VCaP (cell line): ENCODE results near the gene FOLH1.

Source experiments
- H3K27ac ChIP-seq: fragments of 450-650 bp; 2 replicates; pipeline ENCODE4 v1.5.1; 2017
- TF ChIP-seq, protein P1 (sequence below): fragments of 450-650 bp; conservative IDR thresholded peaks from 2 replicates; pipeline ENCODE4 v1.5.1; 2017; ENCODE audit warnings: mild to moderate bottlenecking, moderate library complexity

Gene FOLH1

DNA sequence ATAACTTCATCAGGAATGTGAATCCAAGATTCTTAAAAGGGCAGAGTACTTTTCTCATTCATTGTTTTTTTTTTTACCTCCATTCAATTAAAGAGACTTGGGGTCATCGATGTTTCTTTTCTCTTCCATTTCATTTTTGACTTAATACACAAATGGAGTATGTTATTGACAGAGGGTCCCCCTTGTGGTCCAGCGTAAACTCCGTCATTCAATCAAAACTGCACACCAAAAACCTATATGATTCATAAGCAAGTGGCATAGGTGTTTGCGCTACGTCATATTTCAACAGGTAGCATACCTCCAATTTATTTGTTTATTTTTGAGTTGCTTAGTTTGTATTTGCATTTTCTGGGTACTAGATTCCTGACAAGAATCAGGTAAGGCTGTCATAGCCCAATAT is 12.7 kb upstream of the FOLH1 start:
- H3K27ac ChIP-seq: no peak overlapping the region
- TF ChIP-seq, protein P1, sequence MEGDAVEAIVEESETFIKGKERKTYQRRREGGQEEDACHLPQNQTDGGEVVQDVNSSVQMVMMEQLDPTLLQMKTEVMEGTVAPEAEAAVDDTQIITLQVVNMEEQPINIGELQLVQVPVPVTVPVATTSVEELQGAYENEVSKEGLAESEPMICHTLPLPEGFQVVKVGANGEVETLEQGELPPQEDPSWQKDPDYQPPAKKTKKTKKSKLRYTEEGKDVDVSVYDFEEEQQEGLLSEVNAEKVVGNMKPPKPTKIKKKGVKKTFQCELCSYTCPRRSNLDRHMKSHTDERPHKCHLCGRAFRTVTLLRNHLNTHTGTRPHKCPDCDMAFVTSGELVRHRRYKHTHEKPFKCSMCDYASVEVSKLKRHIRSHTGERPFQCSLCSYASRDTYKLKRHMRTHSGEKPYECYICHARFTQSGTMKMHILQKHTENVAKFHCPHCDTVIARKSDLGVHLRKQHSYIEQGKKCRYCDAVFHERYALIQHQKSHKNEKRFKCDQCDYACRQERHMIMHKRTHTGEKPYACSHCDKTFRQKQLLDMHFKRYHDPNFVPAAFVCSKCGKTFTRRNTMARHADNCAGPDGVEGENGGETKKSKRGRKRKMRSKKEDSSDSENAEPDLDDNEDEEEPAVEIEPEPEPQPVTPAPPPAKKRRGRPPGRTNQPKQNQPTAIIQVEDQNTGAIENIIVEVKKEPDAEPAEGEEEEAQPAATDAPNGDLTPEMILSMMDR: no peak

DNA sequence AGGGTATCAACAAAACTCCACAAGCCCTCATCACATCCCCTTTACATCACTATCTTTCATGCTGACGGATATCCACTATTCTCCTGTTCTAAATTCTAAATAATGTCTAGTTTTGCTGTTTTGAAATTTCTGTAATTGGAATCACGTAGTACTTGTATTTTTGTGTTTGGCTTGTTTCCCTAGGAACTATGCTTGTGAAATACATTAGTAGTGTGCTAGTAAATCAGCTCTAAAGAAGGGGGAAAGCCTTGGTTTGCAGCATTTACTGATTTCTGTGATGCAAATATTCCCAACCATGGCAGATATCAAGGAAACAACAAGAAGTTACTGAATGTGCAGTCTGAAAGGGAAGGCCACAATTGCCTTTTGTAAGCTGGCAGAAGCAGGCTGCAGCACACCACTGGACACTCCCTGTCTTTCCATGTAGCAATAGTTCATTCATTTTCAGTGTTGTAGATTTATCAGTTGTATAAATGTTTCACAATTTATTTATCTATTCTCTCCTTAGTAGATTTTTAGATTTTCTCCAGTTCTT is 4.7 kb upstream of the FOLH1 start:
- TF ChIP-seq, protein P1: no peak
- no peak overlapping the region for H3K27ac ChIP-seq

DNA sequence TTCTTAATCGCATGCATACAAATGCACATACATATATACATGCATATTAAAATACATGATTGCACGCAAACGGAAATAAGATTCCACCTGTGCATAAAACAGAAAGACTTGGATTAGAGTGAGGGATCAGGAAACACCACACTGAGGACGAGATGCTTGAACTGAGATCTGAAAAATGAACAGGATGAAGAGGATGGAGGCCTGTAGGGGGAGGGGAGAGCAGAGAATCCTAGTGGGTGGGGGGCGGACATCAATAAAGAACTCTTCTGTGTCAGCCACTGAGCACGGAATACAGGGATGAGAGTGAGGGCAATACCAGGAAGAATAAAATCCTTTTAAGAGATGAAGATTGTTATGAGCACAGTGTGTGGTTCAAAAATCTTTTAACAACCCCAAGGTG is 1.4 kb downstream of the FOLH1 start:
- peak overlapping the region; percentile 99 for H3K27ac ChIP-seq

DNA sequence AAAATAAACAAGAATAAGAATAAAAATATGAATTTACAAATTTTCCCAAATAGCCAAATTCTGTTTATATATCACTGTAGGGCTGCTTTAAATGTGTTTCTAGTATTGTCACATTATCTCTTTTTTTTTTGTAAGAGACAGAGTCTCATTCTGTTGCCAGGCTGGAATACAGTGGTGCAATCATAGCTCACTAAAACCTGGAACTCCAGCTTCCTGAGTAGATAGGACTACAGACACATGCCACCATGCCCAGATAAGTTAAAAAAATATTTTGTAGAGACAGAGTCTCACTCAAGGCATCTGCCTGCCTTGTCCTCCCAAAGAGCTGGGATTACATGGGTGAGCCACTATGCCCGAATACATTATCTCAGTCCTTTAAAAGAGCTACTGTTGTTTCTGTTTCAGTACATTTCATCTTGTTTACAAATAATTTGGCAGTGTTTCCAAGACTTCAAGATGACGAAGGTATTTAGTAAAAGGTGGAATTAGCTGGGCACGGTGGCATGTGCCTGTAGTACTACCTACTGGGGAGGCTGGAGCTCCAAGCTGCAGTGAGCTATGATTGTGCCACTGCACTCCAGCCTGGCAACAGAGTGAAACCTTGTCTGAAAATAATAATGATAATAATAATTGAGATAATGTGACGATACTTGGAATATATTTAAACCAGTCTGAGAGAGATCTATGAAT is 6.0 kb downstream of the FOLH1 start:
- TF ChIP-seq, protein P1: no peak

DNA sequence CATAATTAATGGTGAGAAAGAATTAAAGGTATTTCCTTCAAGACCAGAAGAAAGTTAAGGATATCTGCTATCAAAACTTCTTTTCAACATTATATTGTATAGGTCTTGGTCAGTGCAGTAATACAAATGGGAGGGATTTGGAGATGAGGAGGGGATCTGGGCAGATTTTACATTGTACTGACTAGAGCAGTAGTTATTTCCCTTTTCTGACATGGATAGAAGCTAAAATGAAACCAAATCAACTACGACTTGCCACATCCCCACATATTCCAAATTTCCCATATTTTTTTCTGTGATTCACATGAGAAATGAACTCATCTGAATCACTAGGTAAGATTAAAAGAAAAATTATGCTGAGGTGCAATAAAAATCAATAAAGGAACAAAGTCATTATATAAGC is 11.6 kb downstream of the FOLH1 start:
- H3K27ac ChIP-seq: peak overlapping the region; percentile 99

More for the DNA sequence above, 6.0 kb downstream of the FOLH1 start:
- H3K27ac ChIP-seq: peak overlapping the region; percentile 99

DNA sequence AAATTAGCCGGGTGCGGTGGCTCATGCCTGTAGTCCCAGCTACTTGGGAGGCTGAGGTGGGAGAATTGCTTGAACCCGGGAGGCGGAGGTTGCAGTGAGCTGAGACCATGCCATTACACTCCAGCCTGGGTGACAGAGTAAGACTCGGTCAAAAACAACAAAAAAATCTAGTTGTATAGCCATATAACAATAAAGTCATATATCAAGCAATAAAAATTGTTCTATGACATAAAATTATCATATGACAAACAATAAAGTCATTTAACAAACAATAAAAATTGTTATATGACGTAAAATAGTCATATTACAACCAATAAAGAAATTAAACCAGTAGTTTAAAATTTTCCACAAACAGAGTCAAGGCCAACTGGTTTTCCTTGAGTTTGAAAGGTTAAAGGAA is 12.4 kb downstream of the FOLH1 start:
- H3K27ac ChIP-seq: peak overlapping the region; percentile 99

DNA sequence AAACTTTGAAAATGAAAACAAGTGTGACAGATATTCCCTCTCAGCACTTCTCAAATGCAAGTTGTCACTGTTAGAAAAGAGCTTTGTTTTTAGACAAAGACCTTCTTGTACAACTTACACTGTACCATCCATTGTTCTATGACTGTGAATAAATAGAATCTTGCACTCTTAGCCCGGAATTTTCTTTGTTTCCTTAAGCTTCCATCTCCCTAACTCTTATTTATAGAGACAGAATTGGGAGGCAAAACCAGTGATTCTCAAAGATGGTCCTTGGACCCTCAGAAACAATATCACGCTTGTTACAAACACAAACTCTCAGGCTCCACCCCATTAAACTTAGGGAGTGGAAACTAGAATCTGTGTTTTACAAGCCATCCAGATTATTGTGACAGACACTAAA is 18.1 kb downstream of the FOLH1 start:
- H3K27ac ChIP-seq: peak overlapping the region; percentile 99; the same call in 1 of the 2 replicates

DNA sequence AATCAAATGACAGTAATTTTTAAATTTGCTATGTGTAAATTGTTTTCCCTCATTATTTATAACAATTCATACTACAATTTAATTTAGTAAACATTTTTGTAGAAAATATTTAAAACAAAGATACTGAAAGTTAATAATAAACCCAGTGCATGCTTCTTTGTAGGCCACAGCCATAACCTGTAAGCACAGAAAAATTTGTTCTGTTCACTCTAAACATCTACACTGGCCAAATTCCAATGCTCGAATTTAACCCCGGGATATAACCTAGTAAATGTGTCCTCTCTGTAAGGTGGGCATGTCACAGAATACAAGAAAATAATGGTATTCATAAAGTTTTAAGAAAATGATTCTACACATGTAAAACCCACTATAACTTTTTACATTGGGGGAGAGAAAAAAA is 22.2 kb downstream of the FOLH1 start:
- peak overlapping the region; percentile 74 for H3K27ac ChIP-seq

DNA sequence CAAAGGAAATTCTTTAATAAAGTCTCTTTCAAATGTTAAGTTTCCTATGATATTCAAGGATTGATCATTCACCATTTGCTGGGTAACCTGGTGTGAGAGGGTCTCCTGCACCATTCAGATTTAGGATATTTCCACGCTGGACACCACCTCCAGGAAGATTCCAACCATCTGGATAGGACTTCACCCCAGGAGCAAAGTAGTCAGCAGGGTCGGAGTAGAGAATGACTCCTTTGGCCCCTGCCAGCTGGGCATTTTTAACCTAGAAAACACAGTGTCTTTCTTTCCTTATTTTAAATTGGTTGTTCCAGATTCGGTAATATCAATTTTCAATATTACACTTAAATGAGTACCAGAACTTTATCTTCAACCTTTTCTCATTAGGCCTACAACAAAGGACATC is 22.8 kb downstream of the FOLH1 start:
- H3K27ac ChIP-seq: peak overlapping the region; percentile 74

DNA sequence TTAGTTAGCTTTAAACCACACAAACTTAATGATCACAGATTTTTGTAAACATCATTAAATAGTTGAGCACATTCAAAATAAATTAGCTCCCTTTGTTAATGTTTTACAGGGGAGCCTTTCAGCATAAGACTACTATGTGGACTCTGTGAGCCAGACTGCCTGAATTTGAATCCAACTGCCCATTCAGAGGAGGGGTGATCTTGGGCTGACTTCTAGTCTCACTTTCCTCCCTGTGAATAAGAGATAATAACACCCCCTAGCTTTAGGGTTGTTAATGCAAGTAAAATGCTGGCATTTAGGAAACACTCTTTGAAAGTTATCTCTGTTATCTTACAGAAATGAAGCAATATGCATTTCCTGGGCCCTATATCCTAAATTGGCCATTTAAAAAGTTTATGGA is 23.6 kb downstream of the FOLH1 start:
- peak overlapping the region; percentile 74 for H3K27ac ChIP-seq

DNA sequence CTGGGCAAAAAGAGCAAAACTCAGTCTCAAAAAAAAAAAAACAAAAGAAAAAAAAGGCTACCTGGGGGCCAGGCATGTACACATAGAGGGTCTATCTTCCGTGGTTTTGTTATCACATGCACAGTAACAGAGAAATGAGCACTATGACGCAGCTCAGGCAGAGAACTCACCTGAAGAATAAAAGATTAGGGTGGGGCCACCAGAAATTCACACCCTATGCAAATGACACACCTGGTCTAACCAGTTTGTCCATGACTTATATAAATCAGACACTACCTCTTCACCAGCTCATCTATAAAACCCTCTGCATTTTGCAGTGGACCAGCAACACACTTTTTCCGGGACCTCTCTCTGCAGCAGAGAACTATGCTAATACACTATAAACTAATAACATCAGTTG is 30.5 kb downstream of the FOLH1 start:
- H3K27ac ChIP-seq: peak overlapping the region; percentile 63

DNA sequence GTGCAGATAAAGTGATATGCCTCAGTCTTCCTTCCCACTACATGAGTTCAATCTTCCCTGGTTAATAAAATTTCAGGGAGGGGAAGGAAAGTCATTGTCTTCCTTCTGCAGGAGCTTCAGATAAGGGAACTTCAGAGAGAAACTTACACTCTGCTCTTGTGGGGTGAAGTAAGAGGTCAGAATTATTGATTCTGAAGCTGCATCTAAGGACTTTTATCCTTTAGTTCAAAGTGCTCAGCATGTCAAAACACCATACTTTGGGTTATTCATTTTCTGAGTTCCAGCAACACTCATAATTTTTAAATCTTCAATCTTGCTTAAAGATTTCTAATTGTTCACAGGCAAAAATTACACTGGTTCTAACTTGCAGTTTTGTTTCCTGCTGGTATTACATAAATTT is 33.0 kb downstream of the FOLH1 start:
- peak overlapping the region; percentile 63 for H3K27ac ChIP-seq

DNA sequence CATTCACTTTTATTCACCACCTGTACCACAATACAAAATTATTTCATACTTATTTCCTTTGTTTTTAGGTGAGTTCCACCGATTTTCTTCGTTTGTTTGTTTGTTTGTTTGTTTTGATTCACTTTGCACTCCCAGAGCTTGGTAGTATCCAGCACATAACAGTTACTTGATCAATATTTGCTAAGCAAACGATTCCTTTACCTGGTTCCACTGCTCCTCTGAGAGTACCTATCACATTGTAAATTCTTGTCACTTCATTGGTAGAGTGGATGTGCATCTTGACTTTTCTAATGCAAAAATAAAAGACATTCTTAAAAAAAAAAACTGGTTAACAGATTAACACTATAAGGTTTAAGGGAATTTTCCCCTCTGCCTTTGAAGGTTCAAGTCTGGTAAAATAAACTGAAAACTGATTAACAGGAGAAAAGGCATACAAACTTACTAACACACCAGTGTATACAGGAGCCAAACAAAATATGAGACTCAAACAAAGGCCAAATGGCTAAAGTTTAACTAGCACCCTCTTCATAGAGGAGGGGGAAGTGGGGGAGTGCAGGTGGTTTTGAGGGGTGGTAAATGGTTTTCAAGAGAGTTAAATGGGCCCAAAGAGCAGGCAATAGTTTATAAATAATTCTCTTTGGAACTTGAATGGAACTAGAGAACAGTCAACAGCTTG is 33.6 kb downstream of the FOLH1 start:
- H3K27ac ChIP-seq: peak overlapping the region; percentile 71

DNA sequence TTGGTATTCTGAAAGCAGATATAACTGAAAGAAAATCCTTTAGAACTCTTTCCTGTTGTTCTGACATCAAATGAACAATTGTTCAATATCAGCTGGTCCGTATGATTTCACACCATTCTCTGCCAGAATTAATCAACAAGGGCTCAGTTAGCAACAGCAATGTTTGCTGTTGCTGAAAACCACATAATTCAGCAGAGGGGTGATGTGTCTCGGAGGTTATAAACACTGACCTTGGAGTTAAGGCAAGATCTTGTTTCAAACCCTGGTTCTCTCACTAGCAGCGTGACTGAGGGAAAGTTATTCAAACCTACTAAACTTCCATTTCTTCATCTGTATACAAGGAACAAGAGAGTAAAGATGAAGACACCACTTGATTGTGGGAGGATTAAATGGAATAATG is 36.8 kb downstream of the FOLH1 start:
- peak overlapping the region; percentile 71 for H3K27ac ChIP-seq
